ENCODE results near the gene IRS2.

IRS2 gene

GRCh38 chr13:109712124-109712722 lies 74.2 kb downstream of the IRS2 start:
- H3K4me3 ChIP-seq (ENCODE audit: low read depth, low read length): no peak overlapping the region
- DNase-seq (ENCODE audit: low read depth): no peak
- TF ChIP-seq, protein P1, sequence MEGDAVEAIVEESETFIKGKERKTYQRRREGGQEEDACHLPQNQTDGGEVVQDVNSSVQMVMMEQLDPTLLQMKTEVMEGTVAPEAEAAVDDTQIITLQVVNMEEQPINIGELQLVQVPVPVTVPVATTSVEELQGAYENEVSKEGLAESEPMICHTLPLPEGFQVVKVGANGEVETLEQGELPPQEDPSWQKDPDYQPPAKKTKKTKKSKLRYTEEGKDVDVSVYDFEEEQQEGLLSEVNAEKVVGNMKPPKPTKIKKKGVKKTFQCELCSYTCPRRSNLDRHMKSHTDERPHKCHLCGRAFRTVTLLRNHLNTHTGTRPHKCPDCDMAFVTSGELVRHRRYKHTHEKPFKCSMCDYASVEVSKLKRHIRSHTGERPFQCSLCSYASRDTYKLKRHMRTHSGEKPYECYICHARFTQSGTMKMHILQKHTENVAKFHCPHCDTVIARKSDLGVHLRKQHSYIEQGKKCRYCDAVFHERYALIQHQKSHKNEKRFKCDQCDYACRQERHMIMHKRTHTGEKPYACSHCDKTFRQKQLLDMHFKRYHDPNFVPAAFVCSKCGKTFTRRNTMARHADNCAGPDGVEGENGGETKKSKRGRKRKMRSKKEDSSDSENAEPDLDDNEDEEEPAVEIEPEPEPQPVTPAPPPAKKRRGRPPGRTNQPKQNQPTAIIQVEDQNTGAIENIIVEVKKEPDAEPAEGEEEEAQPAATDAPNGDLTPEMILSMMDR (IDR thresholded peaks at IDR 0.05; ENCODE audit: control insufficient read depth, extremely low read depth, insufficient read depth): no peak

DNA sequence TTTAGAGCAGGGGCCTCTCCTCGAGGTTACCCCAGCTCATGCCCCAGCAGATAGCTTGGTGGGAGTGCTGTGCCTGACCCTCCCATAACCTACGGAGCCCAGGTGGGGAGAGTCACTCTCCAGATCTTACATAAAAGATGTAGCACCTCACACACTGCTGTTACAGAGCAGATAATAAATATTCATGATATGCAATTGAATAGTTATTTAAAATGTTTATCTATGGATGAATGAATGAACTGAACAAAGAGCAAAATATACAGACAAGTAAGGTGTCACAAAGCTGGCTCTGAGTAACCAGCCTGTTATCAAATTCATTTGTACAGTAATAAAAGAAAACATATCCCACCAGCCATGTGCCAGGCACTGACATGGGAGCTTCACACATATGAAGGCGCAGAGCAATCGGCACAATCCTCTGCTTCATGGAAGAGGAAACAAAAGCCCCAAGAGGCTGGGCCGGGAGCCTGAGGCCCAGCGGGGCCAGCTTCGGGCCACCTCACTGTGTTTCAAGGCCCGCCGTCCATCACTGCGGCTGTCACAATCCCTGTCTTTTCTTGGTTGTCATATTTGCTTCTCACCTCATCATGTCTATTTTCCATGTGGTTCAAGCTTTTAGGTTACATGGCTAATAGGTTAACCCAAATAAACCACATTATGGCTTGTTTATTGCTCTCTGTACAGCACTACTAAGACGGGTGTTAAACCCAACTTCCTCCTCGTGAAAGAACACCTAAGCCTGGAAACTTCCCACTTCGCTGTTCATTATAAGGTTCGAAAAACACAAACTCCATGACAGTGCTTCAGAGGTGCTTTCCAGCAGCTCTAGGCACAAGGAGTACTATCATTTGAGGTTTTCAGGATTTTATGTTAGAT lies 78.4 kb downstream of the IRS2 start:
- TF ChIP-seq, protein P1 (IDR thresholded peaks at IDR 0.05; ENCODE audit: control insufficient read depth, extremely low read depth, insufficient read depth): no peak
- H3K4me3 ChIP-seq (ENCODE audit: low read depth, low read length): no peak overlapping the region
- DNase-seq (ENCODE audit: low read depth): no peak

DNA sequence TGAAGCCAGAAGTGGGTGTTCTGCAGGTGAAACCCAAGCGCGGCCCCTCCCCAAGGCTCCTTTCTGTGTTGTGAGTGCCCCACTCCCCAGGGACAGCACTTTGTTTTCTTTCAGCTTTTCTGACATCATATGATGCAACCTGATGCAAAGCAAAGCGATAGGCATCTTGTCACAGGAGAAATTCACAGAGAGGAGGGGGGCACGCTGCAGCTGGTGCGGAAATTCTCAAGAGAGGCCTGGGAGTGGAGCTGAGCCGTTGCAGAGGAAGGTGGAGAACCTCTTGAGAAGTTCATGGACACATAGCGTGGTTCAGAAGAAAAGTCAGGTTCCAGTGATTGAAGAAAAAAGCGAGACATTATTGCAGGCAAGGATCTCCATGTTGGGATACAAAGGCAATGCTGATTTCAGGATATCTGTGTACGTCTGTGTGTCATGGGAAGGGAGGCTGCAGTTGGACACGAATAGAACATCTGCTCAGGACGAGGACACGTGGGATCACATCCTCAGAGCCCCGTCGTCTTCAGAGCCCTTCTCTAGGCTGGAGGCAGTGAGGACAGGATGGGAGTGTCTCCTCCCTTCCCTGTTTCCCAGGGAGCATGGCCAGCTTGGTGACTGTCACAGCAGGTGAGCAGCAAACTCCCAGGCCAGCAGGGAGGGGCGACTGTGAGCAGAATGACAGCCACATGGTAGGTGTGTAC lies 79.2 kb downstream of the IRS2 start:
- no peak for DNase-seq (ENCODE audit: low read depth)

GRCh38 chr13:109706015-109706715 lies 80.2 kb downstream of the IRS2 start:
- TF ChIP-seq, protein P1 (IDR thresholded peaks at IDR 0.05; ENCODE audit: control insufficient read depth, extremely low read depth, insufficient read depth): no peak

More for the DNA sequence above, 79.2 kb downstream of the IRS2 start:
- TF ChIP-seq, protein P1 (IDR thresholded peaks at IDR 0.05; ENCODE audit: control insufficient read depth, extremely low read depth, insufficient read depth): no peak
- no peak overlapping the region for H3K4me3 ChIP-seq (ENCODE audit: low read depth, low read length)

DNA sequence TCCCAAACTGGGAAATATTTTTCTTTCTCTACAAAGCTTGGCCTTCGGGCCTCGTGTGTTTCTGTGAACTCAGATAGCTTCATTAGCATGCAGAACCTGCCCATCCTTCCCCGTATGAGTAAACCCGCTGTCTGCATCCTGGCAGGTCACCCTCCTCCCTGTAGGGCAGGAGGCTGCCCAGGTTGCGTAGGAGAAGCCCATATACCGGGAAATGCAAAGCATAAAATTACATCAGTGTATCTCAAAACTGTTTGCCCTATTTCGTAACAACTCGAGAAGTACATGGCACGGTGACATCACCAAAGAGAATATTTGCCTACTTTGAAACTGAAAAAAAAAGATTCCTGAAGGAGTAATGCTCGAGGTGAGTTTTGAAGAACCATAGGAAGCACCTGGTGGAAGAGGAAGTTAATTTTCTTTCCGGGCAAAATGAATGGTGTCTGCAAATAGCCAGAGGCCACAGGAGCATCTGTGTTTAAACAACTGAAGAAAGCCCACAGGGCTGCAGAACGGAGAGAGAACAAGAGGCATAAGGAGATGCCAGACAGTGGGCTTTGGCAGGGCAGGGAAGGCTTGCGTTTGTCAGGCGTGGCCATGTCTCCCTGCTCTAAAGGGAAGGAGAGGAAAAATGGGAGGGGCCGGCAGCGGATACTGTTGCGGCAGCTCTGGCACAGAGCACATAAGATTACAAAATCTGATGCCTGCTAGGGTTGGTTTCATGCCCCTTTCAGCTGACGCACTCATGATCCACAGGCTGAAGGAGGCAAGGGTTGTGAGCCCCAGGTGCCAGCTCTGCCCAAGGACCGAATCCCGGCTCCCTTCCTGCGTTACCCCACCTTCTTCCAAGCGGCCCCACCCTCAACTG lies 81.4 kb downstream of the IRS2 start:
- no peak for DNase-seq (ENCODE audit: low read depth)
- H3K4me3 ChIP-seq (ENCODE audit: low read depth, low read length): no peak overlapping the region
- TF ChIP-seq, protein P1 (IDR thresholded peaks at IDR 0.05; ENCODE audit: control insufficient read depth, extremely low read depth, insufficient read depth): no peak

More at GRCh38 chr13:109706015-109706715, 80.2 kb downstream of the IRS2 start:
- no peak overlapping the region for H3K4me3 ChIP-seq (ENCODE audit: low read depth, low read length)
- DNase-seq (ENCODE audit: low read depth): no peak

DNA sequence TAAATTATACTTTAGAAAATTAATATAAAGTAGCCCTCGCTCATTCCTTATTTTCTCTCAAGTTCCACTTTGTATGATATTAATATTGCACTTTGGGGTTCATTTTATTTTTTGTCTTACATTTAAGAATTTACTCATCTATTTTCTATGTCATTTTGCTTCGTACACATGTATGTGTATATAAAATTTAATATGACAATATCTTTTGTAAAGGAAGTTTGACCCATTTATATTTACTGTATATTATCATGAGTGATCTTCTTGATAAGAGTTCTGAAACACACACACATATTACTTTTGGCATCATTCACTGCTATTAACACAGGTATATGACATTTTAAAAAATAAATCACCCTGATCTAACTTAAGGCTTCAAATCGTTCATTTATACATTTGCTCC lies 83.1 kb downstream of the IRS2 start:
- no peak for DNase-seq (ENCODE audit: low read depth)
- TF ChIP-seq, protein P1 (IDR thresholded peaks at IDR 0.05; ENCODE audit: control insufficient read depth, extremely low read depth, insufficient read depth): no peak
- no peak overlapping the region for H3K4me3 ChIP-seq (ENCODE audit: low read depth, low read length)
